ENCODE data around the gene TTLL6. TPM values are rescaled to one million over a fixed set of nuclear protein-coding genes. Genes with fewer than 3 reads are reported as not detected.
A peak's percentile ranks its signal among the peaks of the same experiment; 100 is the strongest.

The TTLL6 gene
- total and polyA plus RNA-seq, 9 of the 15 experiments (the other 6 are each of a cell fraction or from before 2014, with no cell fraction given) = 0.05 TPM; not detected in 8

DNA sequence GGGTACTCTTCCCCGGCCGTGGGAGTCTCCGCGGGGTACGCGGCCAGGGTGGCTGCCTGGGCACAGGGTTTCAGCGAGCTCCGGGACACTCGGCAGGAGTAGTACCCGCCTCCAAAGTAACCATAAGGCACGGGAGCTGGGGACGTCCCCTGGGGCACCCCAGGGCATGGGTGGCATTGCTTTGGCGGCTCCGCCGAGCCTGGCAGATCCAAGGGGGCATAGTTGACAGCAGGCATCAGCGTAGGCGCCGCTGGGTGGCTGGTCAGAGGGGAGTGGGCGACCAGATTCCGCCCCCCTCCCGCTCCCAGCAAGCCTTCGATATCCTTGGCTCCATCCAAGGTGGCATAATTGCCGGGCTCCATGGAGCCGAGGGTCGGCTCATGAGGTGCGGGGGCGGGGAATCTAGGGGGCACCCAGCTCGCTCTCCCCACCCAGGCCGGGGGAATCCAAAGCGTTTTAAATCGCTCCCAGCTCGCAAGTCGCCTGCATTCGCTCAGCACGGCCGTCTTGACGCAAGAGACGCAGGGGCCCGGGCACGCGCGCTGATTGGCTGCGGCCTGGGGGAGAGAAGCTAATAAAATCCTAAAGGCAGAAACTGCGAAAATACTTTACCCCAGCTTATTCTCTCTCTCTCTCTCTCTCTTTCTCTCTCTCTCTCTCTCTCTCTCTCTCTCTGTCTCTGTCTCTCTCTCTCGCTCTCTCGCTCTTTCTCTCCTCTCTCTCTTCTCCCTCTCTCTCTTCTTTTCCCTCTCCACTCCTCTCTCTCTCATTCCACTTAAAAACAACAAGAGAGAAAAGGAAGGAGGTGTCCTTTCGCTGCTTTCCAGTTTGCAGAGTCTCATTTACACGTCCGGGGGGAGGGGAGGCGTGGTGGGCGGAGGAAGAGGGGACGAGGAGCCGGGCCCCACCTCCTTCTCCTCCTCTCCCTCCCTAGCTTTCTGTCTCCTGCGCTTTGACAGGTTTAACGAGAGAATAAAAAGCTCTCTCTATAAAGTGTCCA, 88.5 kb downstream of the TTLL6 start, which contains the start of gene HOXB13 (continued):
- TF ChIP-seq NRF1 (conservative IDR thresholded peaks at IDR 0.05 in 1 of 2, IDR thresholded peaks at IDR 0.05 in 1 of 2) = peak; percentile 37 to 45; a peak in 2 of 4 replicates
- no peak for TF ChIP-seq ZNF347 (CRISPR knock-in tag; IDR thresholded peaks at IDR 0.05; ENCODE audit: low read depth)
- TF ChIP-seq, protein P1, sequence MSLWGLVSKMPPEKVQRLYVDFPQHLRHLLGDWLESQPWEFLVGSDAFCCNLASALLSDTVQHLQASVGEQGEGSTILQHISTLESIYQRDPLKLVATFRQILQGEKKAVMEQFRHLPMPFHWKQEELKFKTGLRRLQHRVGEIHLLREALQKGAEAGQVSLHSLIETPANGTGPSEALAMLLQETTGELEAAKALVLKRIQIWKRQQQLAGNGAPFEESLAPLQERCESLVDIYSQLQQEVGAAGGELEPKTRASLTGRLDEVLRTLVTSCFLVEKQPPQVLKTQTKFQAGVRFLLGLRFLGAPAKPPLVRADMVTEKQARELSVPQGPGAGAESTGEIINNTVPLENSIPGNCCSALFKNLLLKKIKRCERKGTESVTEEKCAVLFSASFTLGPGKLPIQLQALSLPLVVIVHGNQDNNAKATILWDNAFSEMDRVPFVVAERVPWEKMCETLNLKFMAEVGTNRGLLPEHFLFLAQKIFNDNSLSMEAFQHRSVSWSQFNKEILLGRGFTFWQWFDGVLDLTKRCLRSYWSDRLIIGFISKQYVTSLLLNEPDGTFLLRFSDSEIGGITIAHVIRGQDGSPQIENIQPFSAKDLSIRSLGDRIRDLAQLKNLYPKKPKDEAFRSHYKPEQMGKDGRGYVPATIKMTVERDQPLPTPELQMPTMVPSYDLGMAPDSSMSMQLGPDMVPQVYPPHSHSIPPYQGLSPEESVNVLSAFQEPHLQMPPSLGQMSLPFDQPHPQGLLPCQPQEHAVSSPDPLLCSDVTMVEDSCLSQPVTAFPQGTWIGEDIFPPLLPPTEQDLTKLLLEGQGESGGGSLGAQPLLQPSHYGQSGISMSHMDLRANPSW (CRISPR knock-in tag; IDR thresholded peaks at IDR 0.05) = no peak
- peak; percentile 31 for TF ChIP-seq CXXC5 (CRISPR knock-in tag; IDR thresholded peaks at IDR 0.05)
- no peak for TF ChIP-seq NFATC3 (IDR thresholded peaks at IDR 0.05)
- TF ChIP-seq PRDM10 (IDR thresholded peaks at IDR 0.05; ENCODE audit: partially characterized antibody) = no peak
- TF ChIP-seq CHCHD3 (CRISPR knock-in tag; IDR thresholded peaks at IDR 0.05) = no peak
- no peak for TF ChIP-seq BCOR (IDR thresholded peaks at IDR 0.05)
- no peak for TF ChIP-seq POLR2A (conservative IDR thresholded peaks at IDR 0.05)
- no peak for TF ChIP-seq ZNF316 (IDR thresholded peaks at IDR 0.05)
- TF ChIP-seq CREB1 (IDR thresholded peaks at IDR 0.05) = no peak
- TF ChIP-seq CREB1 (CRISPR knock-in tag; IDR thresholded peaks at IDR 0.05) = no peak
- TF ChIP-seq FUS (optimal IDR thresholded peaks at IDR 0.05; ENCODE audit: low read depth, low read length) = no peak
- no peak for TF ChIP-seq HNRNPUL1 (IDR thresholded peaks at IDR 0.05; ENCODE audit: low read length)
- TF ChIP-seq POLR2AphosphoS2 (IDR thresholded peaks at IDR 0.05; ENCODE audit: low read length) = no peak
